AG04450 (cell line): ENCODE data around the gene PPM1F. TPM values are rescaled to one million over a fixed set of nuclear protein-coding genes. Genes with fewer than 3 reads are reported as not detected.

Experiments
- CTCF ChIA-PET: fragments of 300-600, 350-600 bp; formaldehyde crosslinking; extraction: SDS; loops from one replicate; lab custom pipeline; 2022; ENCODE audit warnings: antibody characterized with exemption, inconsistent platforms; lab: Charles Lee
- POLR2A ChIA-PET: fragments of 350-600 bp; formaldehyde crosslinking; extraction: SDS; loops from one replicate; lab custom pipeline; 2021; ENCODE audit warnings: antibody characterized with exemption, inconsistent platforms; lab: Yijun Ruan, JAX
- DNase-seq: peaks from one replicate; pipeline ENCODE4 v3.0.0-alpha.2; 2011; ENCODE audit warnings: low read depth, low spot score
- H3K27ac ChIP-seq: one replicate; pipeline ENCODE4 v1.5.1; 2012; ENCODE audit warnings: low read depth, low read length, control low read depth
- H3K27me3 ChIP-seq: one replicate; pipeline ENCODE4 v1.6.0; 2012; ENCODE audit warnings: low read length; ENCODE audit not compliant: control insufficient read depth, insufficient read depth
- H3K4me3 ChIP-seq: 2 replicates; pipeline ENCODE4 v1.5.1; 2011; ENCODE audit warnings: mild to moderate bottlenecking, low read depth, low read length, control low read depth
- H3K9me3 ChIP-seq: 2 replicates; pipeline ENCODE4 v1.5.1; 2012; ENCODE audit warnings: low read length; ENCODE audit not compliant: control insufficient read depth, insufficient read depth
- CTCF ChIP-seq: IDR thresholded peaks from 2 replicates; pipeline ENCODE4 v1.5.1; 2011; ENCODE audit warnings: low read depth, low read length, control low read depth, inconsistent platforms
- polyA plus RNA-seq: library from polyadenylated mRNA; depleted of rRNA; stranded (reverse); fragments of >200 nt; gene quantifications from 2 replicates; pipeline ENCODE4 v1.2.3, GENCODE V29; 2011

Gene PPM1F
- polyA plus RNA-seq, 1 experiment: 17.7 TPM

- ChIA-PET CTCF (interaction anchor here (1.1 kb wide), 1 partner anchor 33 kb away, joined by 3 read pairs; the partner anchor contains the start of gene PPM1F), POLR2A (no interaction called here)
- H3K4me3 ChIP-seq: no peak overlapping the region
- TF ChIP-seq CTCF: no peak
- H3K27me3 ChIP-seq: no peaks in the 10 kb centered on the region
- H3K9me3 ChIP-seq: no peaks in the 10 kb centered on the region; the same call in 1 of the 2 replicates
- DNase-seq: no peak
- no peak overlapping the region for H3K27ac ChIP-seq
These were observed 32.9 kb downstream of the PPM1F start for GRCh38 chr22:21919526-21920307.

GRCh38 chr22:21918466-21919185 is 34.0 kb downstream of the PPM1F start:
- H3K9me3 ChIP-seq: no peaks in the 10 kb centered on the region; the same call in 1 of the 2 replicates
- H3K27ac ChIP-seq: no peak overlapping the region
- CTCF ChIA-PET: interaction anchor here (0.6 kb wide), 1 partner anchor 57 kb away, joined by 8 read pairs; no protein-coding TSS in a partner anchor
- TF ChIP-seq CTCF: no peak
- POLR2A ChIA-PET: no interaction called here
- no peaks in the 10 kb centered on the region for H3K27me3 ChIP-seq
- DNase-seq: no peak
- no peak overlapping the region for H3K4me3 ChIP-seq

- H3K27ac ChIP-seq: no peak overlapping the region
- TF ChIP-seq CTCF: no peak
- H3K9me3 ChIP-seq: no peaks in the 10 kb centered on the region; the same call in 1 of the 2 replicates
- H3K4me3 ChIP-seq: no peak overlapping the region
- POLR2A ChIA-PET: no interaction called here
- no peak for DNase-seq
- CTCF ChIA-PET: interaction anchor here (0.6 kb wide), 1 partner anchor 57 kb away, joined by 8 read pairs; no protein-coding TSS in a partner anchor
- H3K27me3 ChIP-seq: no peaks in the 10 kb centered on the region
These were observed 34.7 kb downstream of the PPM1F start for GRCh38 chr22:21917959-21918261.

GRCh38 chr22:21917181-21917958 is 35.3 kb downstream of the PPM1F start:
- H3K27ac ChIP-seq: no peak overlapping the region
- H3K9me3 ChIP-seq: no peaks in the 10 kb centered on the region; the same call in 1 of the 2 replicates
- POLR2A ChIA-PET: no interaction called here
- H3K27me3 ChIP-seq: no peaks in the 10 kb centered on the region
- CTCF ChIA-PET: no interaction called here
- no peak overlapping the region for H3K4me3 ChIP-seq
- no peak for DNase-seq
- no peak for TF ChIP-seq CTCF
